GM21723 (cell line): Measurements from ENCODE around the gene CCDC50.

ENCODE experiments used
- ATAC-seq: cut with Tn5 transposase; IDR thresholded peaks from one replicate; pipeline ENCODE4 v1.9.1; 2021; ENCODE audit warnings: mild to moderate bottlenecking, moderate library complexity; ENCODE audit not compliant: unreplicated experiment

The CCDC50 gene

DNA sequence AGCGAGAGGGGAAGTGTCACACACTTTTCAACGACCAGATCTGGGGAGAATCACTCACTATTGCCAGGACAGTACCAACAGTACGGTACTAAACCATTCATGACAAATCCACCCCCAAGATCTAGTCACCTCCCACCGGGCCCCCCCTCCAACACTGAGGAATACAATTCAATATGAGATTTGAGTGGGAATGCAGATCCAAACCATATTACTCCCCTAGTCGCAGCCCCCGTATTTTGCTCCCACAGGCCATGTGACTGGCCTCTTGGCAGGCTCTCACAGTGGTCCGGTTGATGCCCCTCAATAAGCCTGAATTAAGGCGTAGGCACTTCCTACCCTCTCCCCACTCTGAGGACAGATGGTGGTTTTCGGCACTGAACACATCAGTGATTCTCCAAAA, 86.4 kb downstream of the CCDC50 start:
- no peak for ATAC-seq

DNA sequence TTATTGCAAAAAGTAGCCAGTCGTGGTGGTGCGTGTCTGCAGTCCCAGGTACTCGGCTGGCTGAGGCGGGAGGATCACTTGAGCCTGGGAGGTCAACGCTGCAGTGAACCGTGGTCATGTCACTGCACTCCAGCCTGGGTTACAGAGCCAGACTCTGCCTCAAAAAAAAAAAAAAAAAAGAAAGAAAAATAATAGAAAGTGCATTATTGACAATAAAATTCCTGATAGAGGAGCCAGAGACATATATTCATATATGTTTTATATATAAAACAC, 88.2 kb downstream of the CCDC50 start:
- no peak for ATAC-seq

DNA sequence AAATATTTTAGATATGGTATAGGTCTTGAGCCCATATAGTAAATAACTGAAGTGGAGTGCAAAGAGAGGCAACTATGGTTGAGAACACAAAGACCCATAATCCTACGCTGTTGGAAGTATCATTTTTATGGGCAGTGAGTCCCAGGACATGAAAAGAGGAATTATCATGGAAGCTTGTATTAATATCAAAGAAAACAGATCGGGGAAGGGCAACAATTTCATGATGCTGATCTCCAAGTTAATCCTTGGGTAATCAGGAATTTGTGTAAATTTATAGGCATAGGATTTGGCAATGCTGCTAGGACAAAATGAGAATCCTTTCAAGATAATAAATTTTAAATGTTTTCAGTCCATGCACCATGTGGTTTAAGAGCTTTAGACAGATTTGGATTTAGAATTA, 91.6 kb downstream of the CCDC50 start:
- no peak for ATAC-seq

DNA sequence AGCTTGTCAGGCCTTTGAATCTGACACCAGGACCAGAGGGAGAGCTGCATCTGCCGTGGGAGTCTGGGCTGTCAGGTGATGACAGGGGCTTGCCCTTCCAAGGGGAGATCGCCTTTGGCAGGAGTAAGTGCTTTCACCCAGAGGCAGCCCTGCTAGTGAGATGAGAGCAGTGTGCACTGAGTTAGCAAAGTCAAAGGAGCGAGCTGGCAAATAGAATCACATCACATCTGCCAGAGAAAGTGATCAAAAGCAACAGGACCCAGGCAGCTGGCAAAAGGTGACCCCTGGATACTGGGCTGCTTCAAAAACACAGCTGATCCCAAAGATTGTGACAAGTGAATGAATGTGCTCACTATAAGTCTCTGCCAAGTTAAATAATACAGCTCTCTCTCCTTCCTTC, 95.7 kb downstream of the CCDC50 start:
- ATAC-seq, result no peak

DNA sequence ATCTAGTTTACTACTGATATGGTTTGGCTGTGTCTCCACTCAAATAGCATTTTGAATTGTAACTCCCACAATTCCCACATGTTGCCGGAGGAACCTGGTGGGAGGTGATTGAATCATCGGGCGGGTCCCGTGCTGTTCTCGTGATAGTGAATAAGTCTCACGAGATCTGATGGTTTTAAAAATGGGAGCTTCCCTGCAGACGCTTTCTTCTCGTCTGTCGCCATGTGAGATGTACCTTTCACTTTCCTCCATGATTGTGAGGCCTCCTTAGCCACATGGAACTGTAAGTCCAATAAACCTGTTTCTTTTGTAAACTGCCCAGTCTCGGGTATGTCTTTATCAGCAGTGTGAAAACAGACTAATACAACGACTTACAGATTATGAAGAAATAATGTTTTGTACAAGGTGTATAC, 96.1 kb downstream of the CCDC50 start:
- no peak for ATAC-seq

DNA sequence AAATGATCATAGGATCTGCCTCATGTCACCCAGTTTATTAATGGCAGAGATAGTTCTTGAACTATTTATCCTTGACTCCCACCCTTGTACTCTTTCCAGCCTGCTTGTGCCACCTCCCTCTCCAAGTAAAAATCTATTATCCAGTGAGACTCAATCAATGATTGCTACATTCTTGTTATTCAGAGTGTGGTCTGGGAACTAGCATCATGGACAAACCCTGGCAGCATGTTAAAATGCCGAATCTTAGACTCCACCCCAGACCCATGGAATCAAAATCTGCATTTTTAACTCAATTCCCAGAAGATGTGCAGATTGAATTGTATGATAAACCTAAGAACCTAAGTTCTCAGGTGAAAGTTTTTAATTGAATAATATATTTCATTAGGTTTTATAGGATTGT, 97.1 kb downstream of the CCDC50 start:
- ATAC-seq, result no peak

DNA sequence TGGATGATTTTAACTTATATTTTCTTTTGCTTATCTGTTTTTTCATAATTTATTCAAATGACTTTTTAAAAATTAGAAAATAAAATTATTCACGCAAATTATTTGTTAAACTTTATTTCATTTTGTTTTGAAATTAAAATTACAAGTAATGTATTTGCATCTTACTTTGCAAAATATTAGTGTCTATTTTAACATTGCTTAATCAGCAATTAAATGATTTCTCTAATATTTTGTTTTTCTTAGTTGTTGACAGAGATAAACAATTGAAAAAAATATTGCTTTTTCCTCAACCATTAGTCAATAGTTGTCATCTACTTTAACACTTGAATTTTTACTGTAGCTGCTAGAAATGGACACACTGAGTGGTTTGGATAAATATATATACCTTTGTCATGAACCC, 99.0 kb downstream of the CCDC50 start:
- ATAC-seq, result no peak

DNA sequence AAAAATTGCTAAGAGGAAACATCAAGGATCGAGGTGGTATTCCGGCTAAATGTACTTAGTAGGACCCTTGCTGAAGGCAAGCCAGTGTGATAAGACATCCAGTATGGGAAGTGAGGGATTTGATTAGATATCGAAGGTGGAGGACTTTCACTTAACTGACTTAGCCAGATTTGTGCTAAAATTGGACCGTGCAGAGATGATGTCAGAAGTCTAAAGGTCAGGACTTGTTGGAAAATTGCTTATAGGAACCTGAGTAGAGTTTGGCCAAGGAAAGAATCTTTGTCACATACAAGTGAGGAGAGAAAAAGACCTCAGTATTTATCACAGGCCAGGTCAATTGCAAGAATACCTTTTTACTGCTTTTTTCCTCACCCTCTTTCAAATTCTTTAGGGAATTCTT, 100.9 kb downstream of the CCDC50 start:
- no peak for ATAC-seq

DNA sequence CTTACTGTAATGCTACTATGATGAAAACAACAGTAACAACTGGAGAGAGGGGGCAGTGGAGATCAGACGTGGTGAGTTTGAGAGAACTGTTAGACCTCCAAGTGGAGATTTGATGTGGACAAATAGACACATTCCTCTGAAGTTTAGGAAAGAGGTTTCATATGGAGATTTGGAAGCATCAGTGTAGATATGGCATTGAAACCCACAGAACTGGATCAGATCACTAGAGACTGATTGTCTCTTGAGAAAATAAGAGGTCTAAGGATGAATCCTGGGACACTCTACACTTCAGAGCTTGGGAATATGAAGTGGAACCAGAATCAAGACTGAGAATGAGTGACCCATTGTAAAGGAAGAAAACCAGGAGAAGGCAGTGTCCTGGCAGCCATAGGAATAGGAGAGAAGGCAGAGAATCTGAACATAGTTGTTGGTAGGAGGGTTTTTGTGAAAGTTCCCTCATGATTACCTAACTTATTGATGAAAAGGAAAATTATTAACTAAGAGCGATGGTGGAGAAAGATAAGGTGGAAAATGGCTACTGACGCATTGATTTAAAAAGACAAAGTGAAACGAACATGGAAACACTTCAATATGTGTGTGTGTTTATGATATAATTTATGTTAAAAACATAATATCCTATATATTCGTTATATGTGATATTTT, 102.1 kb downstream of the CCDC50 start:
- no peak for ATAC-seq

DNA sequence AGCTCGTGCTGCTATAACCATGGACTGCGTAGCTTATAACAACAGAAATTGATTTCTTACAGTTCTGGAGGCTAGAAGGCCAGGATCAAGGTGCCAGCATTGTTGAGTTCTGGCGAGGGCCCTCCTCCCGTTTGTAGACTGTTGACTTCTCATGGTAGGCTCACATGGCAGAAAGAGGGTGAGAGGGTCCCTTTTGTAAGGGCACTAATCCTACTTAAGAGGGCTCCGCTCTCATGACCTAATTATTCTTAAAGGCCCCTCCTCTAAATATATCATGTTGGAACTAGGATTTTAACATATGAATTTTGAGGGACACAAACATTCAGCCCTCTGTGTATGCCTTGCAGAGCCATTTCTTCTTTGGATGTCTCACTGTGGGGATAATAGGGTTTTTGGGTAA, 103.0 kb downstream of the CCDC50 start:
- ATAC-seq, result no peak

DNA sequence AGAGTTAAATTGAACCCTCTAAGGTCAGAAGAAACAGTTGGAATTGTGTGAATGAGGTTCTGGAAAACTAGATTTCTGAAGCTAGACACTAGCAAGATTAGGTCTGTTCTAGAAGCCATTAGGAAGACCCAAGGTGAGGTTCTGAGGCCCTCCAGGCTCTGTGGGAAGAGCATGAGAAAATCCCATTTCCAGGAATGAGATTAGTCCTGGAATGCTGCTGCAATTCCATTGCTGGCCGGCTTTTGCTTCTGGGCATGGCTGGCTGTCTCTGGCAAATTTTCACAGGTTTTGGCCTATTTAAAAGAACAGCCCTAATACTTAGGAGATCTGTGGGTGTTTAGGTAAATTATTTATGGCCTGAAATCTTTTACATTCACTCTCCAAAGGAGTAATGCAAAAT, 104.8 kb downstream of the CCDC50 start:
- ATAC-seq, result no peak

DNA sequence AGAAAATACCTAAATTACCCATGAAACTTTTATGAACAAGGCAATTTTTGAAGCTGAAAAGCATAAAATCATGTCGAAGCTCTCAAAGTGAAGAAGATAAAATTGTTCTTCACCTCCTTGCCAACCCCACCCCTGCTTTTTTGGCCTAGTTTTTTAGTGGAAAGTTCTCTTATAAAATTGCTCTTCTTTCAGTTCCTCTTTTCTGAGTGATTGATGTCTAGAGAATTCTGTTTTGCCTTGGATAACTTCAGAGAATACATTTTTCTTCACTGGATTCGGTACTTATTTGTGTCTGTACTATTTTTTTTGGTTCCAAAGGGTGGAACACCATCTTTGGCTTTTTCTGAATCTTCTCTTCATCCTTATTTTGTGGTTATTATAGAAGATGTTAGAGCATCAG, 106.8 kb downstream of the CCDC50 start:
- no peak for ATAC-seq

DNA sequence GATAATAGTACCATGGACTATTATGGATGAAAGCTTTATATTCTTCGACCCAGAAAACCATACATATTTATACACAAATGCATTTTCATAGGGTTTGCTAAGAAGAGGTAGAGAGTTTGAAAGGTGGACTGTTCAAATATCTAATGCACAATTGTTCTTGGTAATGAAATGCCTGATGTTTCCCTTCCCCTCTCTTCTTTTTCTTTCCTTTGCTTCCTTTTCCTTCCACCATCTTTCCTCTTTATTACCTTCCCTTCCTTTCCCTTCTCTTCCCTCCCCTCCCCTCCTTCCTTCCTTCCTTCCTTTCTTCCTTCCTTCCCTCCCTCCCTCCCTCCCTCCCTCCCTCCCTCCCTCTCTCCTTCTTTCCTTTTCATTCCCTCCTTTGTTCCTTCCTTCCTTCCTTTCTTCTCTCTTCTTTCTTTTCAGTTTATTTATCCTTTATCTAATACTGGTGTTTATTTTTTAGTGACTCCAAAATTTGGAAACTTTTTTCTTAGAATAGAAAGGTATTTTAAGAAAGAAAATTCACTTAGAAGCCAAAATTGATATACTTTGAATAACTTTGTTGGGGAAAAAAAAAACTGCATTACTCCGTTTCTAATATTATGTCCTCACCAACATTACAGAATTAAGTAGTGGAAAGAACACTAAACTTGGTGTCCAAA, 109.1 kb downstream of the CCDC50 start:
- no peak for ATAC-seq

DNA sequence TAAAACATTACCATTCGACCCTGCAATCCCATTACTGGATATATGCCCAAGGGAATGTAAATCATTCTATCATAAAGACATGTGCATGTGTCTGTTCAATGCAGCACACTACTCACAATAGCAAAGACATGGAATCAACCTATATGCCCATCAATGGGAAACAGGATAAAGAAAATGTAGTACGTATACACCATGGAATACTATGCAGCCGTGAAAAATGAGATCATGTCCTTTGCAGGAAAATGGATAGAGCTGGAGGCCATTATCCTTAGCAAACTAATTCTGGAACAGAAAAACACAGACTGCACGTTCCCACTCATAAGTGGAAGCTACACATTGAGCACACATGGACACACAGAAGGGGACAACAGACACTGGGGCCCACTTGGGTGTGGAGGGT, 111.3 kb downstream of the CCDC50 start:
- ATAC-seq, result no peak

DNA sequence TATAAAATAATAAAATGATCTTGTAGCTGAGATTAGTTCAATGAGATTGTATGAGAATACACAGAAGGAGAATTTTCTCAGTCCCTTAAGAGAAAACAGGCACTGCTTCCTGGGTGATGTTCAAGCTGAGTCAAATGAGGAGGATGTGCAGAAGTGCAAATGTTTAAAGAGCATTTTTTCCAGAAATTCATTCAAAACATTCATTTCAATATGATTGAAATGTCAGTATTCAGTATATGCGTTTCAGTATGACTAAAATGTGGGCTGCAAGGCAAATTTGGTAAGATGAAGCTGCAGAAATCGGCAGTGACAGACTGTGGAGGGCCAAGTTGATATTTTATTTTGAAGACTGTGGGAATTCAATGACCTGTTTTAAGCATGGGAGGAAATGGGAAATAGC, 112.5 kb downstream of the CCDC50 start:
- no peak for ATAC-seq

DNA sequence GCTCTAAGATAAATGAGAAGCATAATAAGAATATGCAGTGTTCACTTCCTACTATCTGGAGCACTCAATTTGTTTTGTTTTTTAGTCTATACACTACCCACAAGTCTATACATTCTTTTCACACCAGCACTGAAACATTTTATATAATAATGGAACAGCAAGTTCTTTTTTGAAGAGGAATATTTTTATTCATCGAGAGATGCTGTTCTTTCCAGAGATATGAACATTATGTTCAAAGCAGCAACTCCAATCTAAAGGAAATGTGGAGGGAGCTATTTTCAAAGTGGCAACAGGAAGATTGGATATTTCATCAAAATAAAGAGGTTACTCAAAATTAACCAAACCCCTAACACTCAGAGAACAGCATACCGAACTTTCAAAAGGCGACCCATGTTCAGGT, 115.4 kb downstream of the CCDC50 start:
- ATAC-seq, result no peak
